Measurements from ENCODE around the gene EDDM13.

EDDM13 gene

DNA sequence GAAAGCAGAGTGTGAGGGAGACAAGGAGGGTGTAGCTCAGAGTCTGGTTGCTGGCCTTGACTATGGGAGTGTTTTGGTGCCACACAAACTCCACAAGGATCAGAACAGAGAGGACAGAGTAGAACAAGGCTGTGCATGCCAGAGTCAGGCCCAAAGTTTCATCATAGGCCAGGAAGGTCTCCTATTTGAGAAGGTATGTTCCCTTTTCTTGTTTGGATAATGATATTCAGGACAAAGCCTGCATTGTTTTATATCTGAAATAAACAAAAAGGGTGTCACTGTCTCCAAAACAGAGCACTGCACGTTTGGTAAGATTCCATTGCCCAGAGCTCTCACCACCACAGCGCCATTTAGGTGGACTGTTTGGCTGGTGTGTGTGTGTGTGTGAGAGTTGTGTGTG is 45.2 kb downstream of the EDDM13 start:
- no peak for ATAC-seq
- TF ChIP-seq PPARA (CRISPR knock-in tag; IDR thresholded peaks at IDR 0.05; ENCODE audit: borderline replicate concordance) (no peak), ISL1 (CRISPR knock-in tag; IDR thresholded peaks at IDR 0.05) (no peak), ZC3H10 (CRISPR knock-in tag; IDR thresholded peaks at IDR 0.05) (no peak), OSR1 (CRISPR knock-in tag; IDR thresholded peaks at IDR 0.05) (no peak), BACH2 (CRISPR knock-in tag; IDR thresholded peaks at IDR 0.05; ENCODE audit: borderline replicate concordance) (no peak), ARNTL (CRISPR knock-in tag; IDR thresholded peaks at IDR 0.05; ENCODE audit: borderline replicate concordance, low read depth) (no peak), GLIS3 (CRISPR knock-in tag; IDR thresholded peaks at IDR 0.05) (no peak), ESRRG (CRISPR knock-in tag; IDR thresholded peaks at IDR 0.05) (no peak)

DNA sequence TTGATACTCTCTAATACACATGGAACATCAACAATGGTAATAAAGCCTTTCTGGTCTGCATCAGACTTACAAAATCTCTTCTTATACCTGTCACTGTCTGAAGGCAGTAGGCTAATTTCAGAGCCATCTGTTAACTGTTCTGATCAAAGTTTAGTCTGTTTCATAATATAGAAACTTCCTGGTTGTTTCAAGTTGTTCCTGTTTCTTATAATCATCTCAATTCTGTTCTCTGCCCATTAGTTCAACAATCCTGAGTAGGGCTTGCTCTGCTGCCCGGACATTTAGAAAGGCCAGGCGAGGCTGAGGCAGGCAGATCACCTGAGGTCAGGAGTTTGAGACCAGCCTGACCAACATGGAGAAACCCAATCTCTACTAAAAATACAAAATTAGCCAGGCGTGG is 47.4 kb downstream of the EDDM13 start:
- ATAC-seq: no peak
- TF ChIP-seq OSR1 (CRISPR knock-in tag; IDR thresholded peaks at IDR 0.05) (no peak), GLIS3 (CRISPR knock-in tag; IDR thresholded peaks at IDR 0.05) (no peak), SNAI2 (CRISPR knock-in tag; IDR thresholded peaks at IDR 0.05) (no peak), CSDC2 (CRISPR knock-in tag; IDR thresholded peaks at IDR 0.05) (no peak), TOX (CRISPR knock-in tag; IDR thresholded peaks at IDR 0.05; ENCODE audit: borderline replicate concordance) (no peak), ZFP30 (CRISPR knock-in tag; IDR thresholded peaks at IDR 0.05) (no peak), ARNTL (CRISPR knock-in tag; IDR thresholded peaks at IDR 0.05; ENCODE audit: borderline replicate concordance, low read depth) (no peak), PATZ1 (CRISPR knock-in tag; IDR thresholded peaks at IDR 0.05; ENCODE audit: borderline replicate concordance) (no peak), TCF4 (CRISPR knock-in tag; IDR thresholded peaks at IDR 0.05; ENCODE audit: borderline replicate concordance) (no peak), ZFP3 (CRISPR knock-in tag; IDR thresholded peaks at IDR 0.05) (no peak), BACH2 (CRISPR knock-in tag; IDR thresholded peaks at IDR 0.05; ENCODE audit: borderline replicate concordance) (no peak), ZC3H10 (CRISPR knock-in tag; IDR thresholded peaks at IDR 0.05) (no peak), PPARA (CRISPR knock-in tag; IDR thresholded peaks at IDR 0.05; ENCODE audit: borderline replicate concordance) (no peak)
- TF ChIP-seq, protein P1, sequence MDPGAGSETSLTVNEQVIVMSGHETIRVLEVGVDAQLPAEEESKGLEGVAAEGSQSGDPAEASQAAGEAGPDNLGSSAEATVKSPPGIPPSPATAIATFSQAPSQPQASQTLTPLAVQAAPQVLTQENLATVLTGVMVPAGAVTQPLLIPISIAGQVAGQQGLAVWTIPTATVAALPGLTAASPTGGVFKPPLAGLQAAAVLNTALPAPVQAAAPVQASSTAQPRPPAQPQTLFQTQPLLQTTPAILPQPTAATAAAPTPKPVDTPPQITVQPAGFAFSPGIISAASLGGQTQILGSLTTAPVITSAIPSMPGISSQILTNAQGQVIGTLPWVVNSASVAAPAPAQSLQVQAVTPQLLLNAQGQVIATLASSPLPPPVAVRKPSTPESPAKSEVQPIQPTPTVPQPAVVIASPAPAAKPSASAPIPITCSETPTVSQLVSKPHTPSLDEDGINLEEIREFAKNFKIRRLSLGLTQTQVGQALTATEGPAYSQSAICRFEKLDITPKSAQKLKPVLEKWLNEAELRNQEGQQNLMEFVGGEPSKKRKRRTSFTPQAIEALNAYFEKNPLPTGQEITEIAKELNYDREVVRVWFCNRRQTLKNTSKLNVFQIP (CRISPR knock-in tag; IDR thresholded peaks at IDR 0.05; ENCODE audit: borderline replicate concordance, low read depth): no peak

GRCh38 chr19:56321254-56321988 is 48.9 kb downstream of the EDDM13 start:
- ATAC-seq: no peak
- TF ChIP-seq CSDC2 (CRISPR knock-in tag; IDR thresholded peaks at IDR 0.05) (no peak), OSR1 (CRISPR knock-in tag; IDR thresholded peaks at IDR 0.05) (no peak), ZNF8 (CRISPR knock-in tag; IDR thresholded peaks at IDR 0.05) (no peak)

DNA sequence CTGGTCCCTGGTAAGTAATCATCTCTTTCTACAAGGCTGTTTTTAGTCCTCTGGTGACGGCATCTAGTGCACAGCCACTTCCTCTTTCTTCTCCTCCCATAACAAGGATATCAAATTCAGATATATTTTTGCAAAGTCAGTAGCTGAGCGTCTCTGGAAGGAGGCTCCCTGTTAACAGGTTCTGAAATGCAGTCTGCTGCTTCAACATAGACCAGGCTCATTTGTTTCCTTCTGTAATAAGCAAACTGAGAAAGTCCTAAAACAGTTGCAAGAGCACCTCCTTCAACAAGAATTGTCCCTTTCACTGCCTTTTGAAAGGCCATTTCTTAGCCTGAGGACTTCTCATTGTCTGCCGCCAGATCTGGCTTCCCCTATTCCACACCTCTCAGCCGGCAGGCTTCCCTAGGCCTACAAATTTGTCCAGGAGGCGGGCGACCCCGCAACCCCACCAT is 49.5 kb downstream of the EDDM13 start:
- TF ChIP-seq OSR1 (CRISPR knock-in tag; IDR thresholded peaks at IDR 0.05): no peak
- TF ChIP-seq, protein P2, sequence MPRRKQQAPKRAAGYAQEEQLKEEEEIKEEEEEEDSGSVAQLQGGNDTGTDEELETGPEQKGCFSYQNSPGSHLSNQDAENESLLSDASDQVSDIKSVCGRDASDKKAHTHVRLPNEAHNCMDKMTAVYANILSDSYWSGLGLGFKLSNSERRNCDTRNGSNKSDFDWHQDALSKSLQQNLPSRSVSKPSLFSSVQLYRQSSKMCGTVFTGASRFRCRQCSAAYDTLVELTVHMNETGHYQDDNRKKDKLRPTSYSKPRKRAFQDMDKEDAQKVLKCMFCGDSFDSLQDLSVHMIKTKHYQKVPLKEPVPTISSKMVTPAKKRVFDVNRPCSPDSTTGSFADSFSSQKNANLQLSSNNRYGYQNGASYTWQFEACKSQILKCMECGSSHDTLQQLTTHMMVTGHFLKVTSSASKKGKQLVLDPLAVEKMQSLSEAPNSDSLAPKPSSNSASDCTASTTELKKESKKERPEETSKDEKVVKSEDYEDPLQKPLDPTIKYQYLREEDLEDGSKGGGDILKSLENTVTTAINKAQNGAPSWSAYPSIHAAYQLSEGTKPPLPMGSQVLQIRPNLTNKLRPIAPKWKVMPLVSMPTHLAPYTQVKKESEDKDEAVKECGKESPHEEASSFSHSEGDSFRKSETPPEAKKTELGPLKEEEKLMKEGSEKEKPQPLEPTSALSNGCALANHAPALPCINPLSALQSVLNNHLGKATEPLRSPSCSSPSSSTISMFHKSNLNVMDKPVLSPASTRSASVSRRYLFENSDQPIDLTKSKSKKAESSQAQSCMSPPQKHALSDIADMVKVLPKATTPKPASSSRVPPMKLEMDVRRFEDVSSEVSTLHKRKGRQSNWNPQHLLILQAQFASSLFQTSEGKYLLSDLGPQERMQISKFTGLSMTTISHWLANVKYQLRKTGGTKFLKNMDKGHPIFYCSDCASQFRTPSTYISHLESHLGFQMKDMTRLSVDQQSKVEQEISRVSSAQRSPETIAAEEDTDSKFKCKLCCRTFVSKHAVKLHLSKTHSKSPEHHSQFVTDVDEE (CRISPR knock-in tag; IDR thresholded peaks at IDR 0.05): no peak
- TF ChIP-seq ISL1 (CRISPR knock-in tag; IDR thresholded peaks at IDR 0.05): no peak
- no peak for ATAC-seq

DNA sequence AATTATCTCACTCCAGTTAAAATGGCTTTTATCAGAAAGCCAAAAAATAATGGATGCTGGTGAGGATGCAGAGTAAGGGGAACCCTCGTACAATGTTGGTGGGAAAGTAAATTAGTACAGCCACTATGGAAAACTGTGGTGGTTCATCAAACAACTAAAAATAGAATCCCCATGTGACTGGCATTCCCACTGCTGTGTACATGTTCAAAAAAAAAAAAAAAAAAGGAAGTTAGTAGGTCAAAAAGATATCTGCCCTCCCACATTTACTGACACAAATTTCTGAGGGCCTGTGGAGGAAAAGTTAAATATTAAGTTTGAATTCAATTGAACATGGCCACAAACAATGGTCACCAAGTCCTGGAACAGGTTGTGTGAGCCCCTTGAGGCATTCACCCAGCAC is 51.9 kb downstream of the EDDM13 start:
- ATAC-seq: no peak

More for the DNA sequence above, 51.9 kb downstream of the EDDM13 start:
- TF ChIP-seq ZC3H10 (CRISPR knock-in tag; IDR thresholded peaks at IDR 0.05) (no peak), CSRNP3 (CRISPR knock-in tag; IDR thresholded peaks at IDR 0.05) (no peak), RARB (CRISPR knock-in tag; IDR thresholded peaks at IDR 0.05) (no peak), PPARA (CRISPR knock-in tag; IDR thresholded peaks at IDR 0.05; ENCODE audit: borderline replicate concordance) (no peak), ZFP3 (CRISPR knock-in tag; IDR thresholded peaks at IDR 0.05) (no peak), PATZ1 (CRISPR knock-in tag; IDR thresholded peaks at IDR 0.05; ENCODE audit: borderline replicate concordance) (no peak), SNAI2 (CRISPR knock-in tag; IDR thresholded peaks at IDR 0.05) (no peak)
- TF ChIP-seq, protein P2 (CRISPR knock-in tag; IDR thresholded peaks at IDR 0.05): no peak

Measured in SK-N-SH treated with all-trans-retinoic acid at 6 μM for 48 hours (cell line).